GM18526 (cell line): ENCODE results near the gene ZBTB14.

ENCODE experiments used
- POLR2A ChIP-seq: IDR thresholded peaks from 3 replicates; pipeline ENCODE4 v1.6.1; 2011; ENCODE audit not compliant: insufficient read length; ENCODE audit errors: extremely low read depth

The ZBTB14 gene

DNA sequence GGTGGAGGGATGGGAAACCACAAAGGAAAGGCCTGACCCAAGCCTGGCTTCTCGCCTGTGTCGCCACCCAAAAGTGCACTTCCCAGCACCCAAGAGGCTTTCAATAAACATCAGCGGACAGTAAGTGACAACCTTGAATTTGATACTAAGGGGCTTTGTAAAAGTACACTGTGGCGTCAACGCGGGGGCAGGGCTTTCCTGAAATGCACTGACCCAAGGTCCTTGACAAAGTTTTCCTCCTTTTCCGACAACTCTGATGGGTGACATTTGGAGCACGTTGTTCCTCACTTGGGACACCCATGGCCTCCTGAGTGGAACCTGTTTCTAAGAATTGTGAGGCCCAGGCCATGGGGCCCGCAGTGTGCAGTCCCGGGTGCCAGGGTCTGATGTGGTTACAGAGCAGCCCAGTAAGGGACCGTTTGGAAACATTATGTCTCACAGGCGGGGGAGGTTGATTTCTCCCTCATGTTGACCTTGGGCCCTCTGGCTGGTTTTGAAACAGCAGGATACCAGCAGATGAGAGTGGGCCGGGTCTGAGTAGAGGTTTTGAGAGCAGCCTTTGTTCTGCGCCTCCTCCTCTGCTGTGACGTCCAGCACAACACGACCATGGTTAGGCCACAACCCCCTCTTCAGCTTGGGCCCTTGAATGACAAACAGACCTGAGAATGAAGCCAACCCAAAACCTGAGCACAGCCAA lies 2.8 kb upstream of the ZBTB14 start:
- TF ChIP-seq POLR2A: no peak

DNA sequence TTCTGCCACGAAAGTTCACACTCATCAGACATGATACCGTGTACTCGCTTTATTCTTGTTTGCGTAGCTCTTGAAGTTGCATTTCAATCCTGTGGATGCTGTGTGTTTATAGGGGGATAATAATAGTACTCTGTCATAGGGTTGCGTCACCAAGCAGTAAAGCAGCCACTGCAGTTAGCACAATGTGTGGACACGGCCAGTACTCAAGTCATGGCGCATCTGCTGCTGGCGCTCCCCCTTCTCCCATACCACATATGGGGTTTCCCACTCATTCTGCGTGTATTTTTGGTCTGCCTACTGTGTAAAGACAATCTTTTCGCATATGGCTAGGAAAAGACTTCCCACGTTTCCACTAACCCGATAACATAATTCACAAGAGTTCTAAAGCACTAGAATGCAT lies 2.1 kb upstream of the ZBTB14 start:
- no peak for TF ChIP-seq POLR2A

DNA sequence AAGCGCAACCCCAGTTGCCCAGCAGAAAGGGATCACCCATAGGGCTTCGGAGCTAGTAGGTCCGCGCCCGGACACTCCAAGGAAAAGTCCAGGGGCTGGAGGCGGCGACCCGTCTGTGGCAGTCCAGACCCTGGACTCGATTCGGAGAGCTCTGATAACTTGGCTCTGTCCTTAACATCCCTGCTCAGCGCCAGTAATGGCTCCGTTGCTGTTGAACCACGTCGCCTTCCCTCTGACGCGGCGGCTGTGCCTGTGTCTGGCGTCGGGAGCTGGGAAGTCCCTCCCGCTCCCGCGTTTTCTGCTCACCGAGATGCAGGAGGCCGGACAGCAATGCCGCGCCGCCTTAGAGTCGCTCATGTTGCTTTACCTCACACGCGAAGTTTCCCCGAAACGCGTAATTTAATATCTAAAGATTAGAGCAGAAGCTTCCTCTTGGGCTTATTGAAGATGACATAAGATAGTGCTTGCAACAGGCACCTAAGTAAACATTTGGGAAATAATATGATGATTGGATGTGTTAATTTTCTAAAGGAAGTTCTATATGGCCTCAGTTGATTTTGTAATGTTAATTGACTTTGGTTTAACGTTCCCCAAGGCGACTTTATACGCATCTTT lies 1.3 kb upstream of the ZBTB14 start:
- no peak for TF ChIP-seq POLR2A

DNA sequence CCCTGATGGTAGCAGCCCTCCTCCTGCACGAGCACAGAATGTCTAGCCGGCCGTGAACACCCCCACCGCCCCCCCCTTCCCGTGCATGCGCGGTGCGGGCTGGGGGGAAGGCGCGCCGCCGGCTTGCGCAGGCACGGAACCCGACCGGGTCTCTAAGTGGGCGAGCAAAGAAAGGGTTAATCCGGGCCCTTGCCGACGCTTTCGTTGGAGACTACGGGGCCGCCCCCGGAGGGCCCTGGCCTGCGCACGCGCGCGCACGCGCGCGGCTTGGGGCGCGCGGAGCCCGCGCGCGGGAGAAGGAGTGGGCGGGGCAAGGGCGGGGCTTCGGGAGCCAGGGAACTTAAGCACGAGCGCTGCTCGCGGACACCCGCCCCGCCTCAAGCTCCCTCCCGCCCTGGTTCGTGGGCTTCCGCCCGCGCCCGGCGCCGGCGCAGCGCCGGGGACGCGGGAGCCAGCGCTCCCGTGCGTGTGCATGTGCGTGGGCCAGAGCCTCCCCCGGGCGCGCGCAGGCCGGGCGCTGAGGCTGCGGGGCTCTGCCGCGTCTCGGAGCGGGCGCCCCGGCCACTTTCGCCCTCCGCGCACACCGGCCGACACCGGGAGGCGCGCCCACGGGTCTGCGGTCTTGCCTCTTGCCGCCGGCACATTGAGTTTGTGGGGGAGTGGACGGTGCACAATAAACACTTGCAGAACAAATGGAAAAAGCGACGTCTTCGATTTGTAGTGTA lies 617 bp upstream of the ZBTB14 start:
- TF ChIP-seq POLR2A: peak; percentile 55

DNA sequence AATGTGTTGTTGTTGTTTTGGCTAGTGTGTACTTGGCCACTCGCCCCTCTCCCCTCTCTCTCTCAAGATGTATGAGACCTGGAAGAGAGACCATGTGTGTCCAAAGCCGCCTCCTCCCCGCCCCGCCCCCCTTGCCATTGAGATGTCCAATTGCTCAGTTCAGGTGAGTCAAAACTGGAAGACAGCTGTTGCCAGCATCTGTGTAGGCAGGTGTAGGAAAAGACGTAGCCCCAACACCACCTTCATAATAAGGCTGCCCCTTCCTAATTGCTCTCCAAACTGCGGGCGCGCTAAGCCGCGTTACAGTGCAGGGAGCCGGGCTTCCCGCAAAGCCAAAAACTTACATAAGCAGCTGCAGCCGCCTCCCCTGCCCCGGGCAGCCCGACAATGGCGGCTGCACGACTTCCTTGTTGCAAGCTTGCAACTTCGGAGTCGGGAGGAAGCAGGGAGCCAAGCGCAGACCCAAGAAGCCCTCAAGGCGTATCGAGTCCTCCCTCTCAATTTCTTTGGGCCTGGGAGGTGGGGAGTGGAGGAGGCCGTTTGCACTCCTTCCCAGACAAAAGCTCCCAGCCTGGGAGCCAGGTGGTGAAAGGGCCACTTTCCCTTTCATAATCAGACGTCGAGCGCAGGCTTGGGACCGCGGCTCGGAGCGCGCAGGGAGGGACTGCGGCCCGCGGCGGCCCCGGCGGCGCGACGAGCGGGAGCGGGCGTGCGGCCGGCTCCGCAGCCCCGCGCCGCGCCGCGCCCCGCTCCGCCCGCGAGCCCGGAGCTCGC lies 882 bp downstream of the ZBTB14 start:
- TF ChIP-seq POLR2A: peak; percentile 49

DNA sequence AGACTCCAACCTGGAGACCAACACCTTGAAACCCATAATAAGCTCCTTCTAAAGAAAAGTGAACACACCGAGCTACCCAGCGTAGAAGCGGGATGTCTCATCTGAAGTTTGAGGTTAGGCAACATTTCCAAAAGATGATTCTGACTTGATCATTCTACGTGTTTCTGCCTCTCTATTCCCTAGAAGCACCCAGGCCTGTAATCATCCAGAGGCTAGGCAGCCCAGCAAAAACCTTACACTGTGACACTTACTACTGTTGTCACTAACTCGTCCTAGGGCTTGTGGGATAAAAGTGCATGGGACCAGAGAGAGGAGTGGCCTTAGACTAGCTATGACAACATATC lies 1.4 kb downstream of the ZBTB14 start:
- TF ChIP-seq POLR2A: no peak

DNA sequence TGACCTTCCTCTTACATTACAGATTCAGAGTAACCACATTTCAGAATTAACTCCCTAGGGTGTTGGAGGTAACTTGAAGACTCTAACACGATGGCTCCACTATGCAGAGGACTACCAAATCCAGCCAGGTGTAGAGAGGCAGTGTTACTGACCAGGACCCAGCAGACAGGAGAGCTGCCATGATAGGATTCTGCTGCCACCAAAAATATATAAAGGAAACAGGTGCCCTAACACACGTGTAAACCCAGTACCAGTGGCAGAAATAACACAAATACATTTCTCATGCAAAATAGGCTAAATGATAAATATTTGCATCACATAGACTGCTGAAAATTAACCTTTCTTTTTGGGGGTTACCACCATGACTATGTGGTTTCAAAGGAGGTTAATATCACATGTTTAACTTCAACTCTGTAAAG lies 7.0 kb downstream of the ZBTB14 start:
- no peak for TF ChIP-seq POLR2A

DNA sequence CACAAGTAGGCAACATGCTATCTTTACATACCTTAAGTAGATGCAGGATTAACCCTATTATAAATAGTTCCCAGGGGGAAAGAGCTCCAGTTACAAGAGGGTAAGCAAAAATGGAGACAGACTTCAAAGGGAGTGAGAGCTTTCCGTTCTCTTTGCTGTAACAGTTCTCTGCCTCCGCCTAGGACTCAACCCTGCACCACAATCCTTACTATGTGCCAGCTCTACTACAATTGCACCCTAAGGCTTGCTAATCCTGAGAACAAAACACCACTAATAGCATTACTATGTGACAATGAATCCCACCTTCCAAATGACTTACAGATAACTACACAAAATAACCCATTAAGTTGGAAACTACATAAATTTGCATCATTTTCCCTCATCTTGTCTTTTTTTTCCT lies 7.7 kb downstream of the ZBTB14 start:
- no peak for TF ChIP-seq POLR2A

DNA sequence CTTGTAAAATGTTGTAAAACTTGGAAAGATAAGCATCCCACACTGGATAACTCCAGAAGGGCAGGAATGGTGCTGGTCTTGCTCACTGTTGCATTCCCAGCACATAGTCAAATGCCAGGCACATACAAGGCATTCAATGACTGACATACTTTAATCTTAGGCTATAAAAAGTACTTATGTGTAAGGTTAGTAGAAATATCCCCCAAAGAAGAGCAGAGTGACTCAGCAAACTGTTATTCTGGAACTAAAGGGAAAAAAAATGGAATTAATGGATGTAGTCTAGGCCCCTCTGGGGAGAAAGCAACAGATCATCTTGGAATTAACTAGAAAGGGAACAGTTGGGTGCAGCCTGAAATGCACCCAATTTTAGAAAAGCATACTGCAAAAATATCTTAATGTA lies 9.0 kb downstream of the ZBTB14 start:
- TF ChIP-seq POLR2A: no peak

DNA sequence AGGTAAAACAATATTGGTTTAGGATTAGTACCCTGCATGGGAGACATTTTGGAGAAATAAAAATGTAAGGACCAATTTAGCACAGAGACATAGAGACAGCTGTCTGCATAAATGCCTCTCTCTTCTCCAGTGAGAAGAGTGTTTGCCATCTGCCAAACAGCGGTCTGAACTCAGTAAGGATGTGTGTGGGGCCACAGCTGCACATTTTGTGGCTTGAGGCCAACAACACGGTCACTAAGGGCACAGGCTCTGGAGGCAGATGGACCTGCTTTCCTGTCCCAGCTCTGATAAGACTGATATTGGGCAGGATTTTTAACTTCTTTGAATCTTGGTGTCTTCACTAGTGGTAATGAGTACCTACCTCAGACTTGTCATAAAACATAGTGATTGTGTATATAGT lies 10.2 kb downstream of the ZBTB14 start:
- TF ChIP-seq POLR2A: no peak

DNA sequence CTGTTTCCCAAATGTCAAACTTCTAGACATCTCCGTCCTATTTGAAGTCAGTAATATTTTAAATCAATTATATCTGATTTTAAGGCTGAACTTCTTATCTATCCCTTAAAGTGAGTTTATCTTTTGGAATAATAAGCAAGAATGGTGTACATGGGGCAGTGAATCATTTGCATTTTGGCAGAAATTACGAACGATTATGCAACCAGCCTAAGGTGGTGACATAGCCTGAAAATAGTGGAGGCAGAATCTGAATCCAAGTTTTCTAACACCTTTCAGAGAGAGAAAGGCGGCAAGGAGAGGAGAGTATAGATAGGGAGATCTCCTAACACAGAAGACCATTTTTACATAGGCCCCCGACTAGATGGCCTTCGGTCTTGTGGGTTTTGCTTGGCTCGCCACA lies 10.7 kb downstream of the ZBTB14 start:
- no peak for TF ChIP-seq POLR2A

DNA sequence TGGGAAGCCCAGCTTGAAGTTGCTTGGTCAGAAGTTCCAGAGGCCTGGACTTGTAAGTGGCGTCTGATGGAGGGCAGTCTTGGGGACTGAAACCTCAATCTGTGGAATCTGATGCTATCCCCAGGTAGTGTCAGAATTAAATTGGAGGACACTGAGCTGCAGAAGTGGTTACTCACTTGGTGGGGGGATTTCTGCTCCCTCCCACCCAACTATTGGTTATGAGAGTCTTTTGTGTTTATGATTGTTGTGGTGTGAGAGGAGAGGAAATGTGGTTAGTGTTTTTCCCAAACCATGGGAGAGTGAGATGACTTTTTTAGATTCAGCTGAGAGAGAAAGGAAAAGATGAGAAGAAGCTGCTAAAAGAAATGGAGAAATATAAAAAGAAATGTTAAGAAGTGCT lies 12.8 kb downstream of the ZBTB14 start:
- no peak for TF ChIP-seq POLR2A

DNA sequence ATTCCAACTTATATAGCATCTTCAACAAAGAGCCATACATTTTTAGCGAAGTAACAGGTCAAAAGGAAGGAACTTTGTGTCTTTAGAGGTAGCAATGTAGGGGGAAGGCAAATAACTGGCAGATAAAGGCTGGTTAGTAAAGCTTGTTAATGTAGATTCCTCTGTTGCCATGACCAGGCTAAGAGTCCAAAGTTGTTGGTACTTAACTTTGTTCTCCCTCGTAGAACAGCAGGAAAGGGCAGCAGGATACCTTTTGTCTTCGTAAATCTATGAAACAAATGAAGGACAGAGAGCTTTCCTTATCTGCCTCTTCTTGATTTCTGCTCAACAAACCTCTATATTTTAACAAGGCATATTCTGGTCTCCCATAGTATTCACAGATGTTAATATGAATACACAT lies 18.6 kb downstream of the ZBTB14 start:
- no peak for TF ChIP-seq POLR2A

DNA sequence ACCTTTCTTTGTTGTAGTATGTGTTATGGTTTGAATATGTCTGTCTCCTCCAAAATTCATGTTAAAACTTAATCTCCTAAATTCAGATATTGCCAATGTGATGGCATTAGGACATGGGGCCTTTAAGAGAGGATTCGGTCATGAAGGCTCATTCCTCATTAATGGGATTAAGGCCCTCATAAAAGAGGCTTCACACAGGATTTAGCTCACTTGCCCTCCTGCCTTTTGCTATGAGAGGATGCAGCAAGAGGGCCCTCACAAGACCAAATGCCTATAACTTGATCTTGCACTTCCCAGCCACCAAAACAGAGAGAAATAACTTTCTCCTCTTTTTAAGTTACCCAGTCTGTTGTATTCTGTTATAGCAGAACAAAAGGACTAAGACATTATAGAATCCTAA lies 19.7 kb downstream of the ZBTB14 start:
- TF ChIP-seq POLR2A: no peak

DNA sequence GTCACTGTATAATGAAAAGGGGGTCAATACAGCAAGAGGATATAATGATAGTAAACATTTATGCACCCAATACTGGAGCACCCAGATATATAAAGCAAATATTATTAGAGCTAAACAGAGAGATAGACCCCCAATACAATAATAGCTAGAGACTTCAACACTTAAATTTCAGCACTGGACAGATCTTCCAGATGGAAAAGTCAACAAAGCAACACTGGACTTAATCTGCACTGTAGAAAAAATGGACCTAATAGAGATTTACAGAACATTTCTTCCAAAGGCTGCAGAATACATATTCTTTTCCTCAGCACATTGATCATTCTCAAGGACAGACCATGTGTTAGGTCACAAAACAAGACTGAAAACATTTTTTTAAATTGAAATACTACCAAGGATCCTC lies 26.7 kb downstream of the ZBTB14 start:
- TF ChIP-seq POLR2A: no peak

DNA sequence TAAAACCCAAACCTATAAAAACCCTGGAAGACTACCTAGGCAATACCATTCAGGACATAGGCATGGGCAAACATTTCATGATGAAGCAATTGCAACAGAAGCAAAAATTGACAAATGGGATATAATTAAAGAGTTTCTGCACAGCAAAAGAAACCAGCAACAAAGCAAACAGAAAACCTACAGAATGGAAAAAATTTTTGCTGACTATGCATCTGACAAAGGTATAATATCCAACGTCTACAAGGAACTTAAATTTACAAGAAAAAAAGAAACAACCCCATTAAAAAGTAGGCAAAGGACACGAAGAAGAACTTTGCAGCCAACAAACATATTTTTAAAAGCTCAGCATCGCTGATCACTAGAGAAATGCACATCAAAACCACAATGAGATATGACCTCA lies 28.8 kb downstream of the ZBTB14 start:
- no peak for TF ChIP-seq POLR2A
